HCT116 (cell line): ENCODE data around the gene DEFB114. TPM values are rescaled to one million over a fixed set of nuclear protein-coding genes. Genes with fewer than 3 reads are reported as not detected.

Experiments
- ATAC-seq: fragments of 200-7000 bp; cut with Tn5 transposase; 2 replicates; pipeline ENCODE4 v1.9.1; 2020; ENCODE audit warnings: mild to moderate bottlenecking, moderate library complexity
- BruUV-seq: library from RNA; stranded (reverse); fragments of 400-500 nt; replicated peaks from 2 replicates; lab custom pipeline; 2021; lab: Mats Ljungman, UMichigan
- CTCF ChIA-PET: fragments of 300-600 bp; sonication (Branson Sonifier 250); formaldehyde crosslinking; loops from one replicate; lab custom pipeline; 2021; ENCODE audit warnings: antibody characterized with exemption; lab: Charles Lee
- POLR2A ChIA-PET: fragments of 300-600, 350-600 bp; sonication (Branson Sonifier 250); formaldehyde crosslinking; loops from one replicate; lab custom pipeline; 2021; ENCODE audit warnings: antibody characterized with exemption; lab: Charles Lee
- RAD21 ChIA-PET, 2 experiments: fragments of 300-600 bp; sonication (Branson Sonifier 250); formaldehyde crosslinking; loops; one replicate each; lab custom pipeline; 2023; ENCODE audit warnings: low total read pairs in 2 of 2; ENCODE audit not compliant: uncharacterized antibody in 2 of 2, unreplicated experiment in 2 of 2, low non-redundant PET in 1 of 2; lab: Charles Lee
- DNase-seq: peaks from one replicate; pipeline ENCODE4 v3.0.0-alpha.2; 2010; ENCODE audit warnings: low read depth, low spot score
- H2AFZ ChIP-seq: fragments of 200-600 bp; shearing (Covaris generic), sonication (generic); 2 replicates; pipeline ENCODE4 v1.6.1; 2017; ENCODE audit warnings: low read depth, mixed run types, mixed read lengths, antibody characterized with exemption, low read length; ENCODE audit not compliant: poor library complexity, severe bottlenecking
- H3K27ac ChIP-seq: 2 replicates; pipeline ENCODE4 v1.5.1; 2012; ENCODE audit warnings: low read depth, low read length
- H3K27me3 ChIP-seq: fragments of 200-600 bp; sonication (generic); 2 replicates; pipeline ENCODE4 v1.6.1; 2016; ENCODE audit warnings: mixed run types, low read length, mixed read lengths; ENCODE audit not compliant: insufficient read depth
- H3K36me3 ChIP-seq, 2 experiments: fragments of 200-500 bp in 1 of 2; fragments of 200-600 bp in 1 of 2; sonication (Bioruptor generic) in 1 of 2; sonication (generic) in 1 of 2; 2 replicates each; pipeline versions ENCODE4 v1.5.1 to v1.6.1; 2014 to 2016; ENCODE audit warnings: low read length in 2 of 2, inconsistent platforms in 1 of 2, mixed read lengths in 1 of 2, mixed run types in 1 of 2; ENCODE audit not compliant: insufficient read depth in 2 of 2, control insufficient read depth in 1 of 2
- H3K4me1 ChIP-seq, 2 experiments: fragments of 200-600 bp in 1 of 2; sonication (generic) in 1 of 2; 2 replicates each; pipeline versions ENCODE4 v1.5.1 to v1.6.1; 2012 to 2017; ENCODE audit warnings: low read length in 2 of 2, inconsistent platforms in 1 of 2, mild to moderate bottlenecking in 1 of 2, mixed read lengths in 1 of 2, mixed run types in 1 of 2, moderate library complexity in 1 of 2; ENCODE audit not compliant: insufficient read depth in 2 of 2, control insufficient read depth in 1 of 2
- H3K4me2 ChIP-seq: fragments of 200-600 bp; sonication (generic); 2 replicates; pipeline ENCODE4 v1.6.1; 2017; ENCODE audit warnings: mixed run types, low read length, mixed read lengths
- H3K4me3 ChIP-seq, 2 experiments: fragments of 200-600 bp in 1 of 2; sonication (generic) in 1 of 2; replicated peaks in 1 of 2; 2 replicates each; pipeline ENCODE4 v1.5.1; 2011 to 2016; ENCODE audit warnings: low read length in 2 of 2, control low read depth in 1 of 2, low read depth in 1 of 2, mild to moderate bottlenecking in 1 of 2, mixed read lengths in 1 of 2, mixed run types in 1 of 2
- H3K79me2 ChIP-seq: fragments of 200-600 bp; sonication (generic); 2 replicates; pipeline ENCODE4 v1.6.1; 2017; ENCODE audit warnings: mild to moderate bottlenecking, mixed run types, low read length, moderate library complexity, mixed read lengths; ENCODE audit not compliant: insufficient read depth
- H3K9ac ChIP-seq: fragments of 200-600 bp; sonication (generic); 2 replicates; pipeline ENCODE4 v1.6.1; 2016; ENCODE audit warnings: low read length, mixed read lengths
- H3K9me2 ChIP-seq: fragments of 200-600 bp; sonication (generic), shearing (Covaris generic); 2 replicates; pipeline ENCODE4 v1.6.1; 2017; ENCODE audit warnings: mixed run types, mild to moderate bottlenecking, moderate library complexity; ENCODE audit not compliant: insufficient read depth
- H3K9me3 ChIP-seq, 2 experiments: fragments of 200-500 bp in 1 of 2; fragments of 200-600 bp in 1 of 2; sonication (Bioruptor generic) in 1 of 2; sonication (generic) in 1 of 2; 2 replicates each; pipeline ENCODE4 v1.6.1; 2014 to 2017; ENCODE audit warnings: low read length in 2 of 2, mixed read lengths in 2 of 2, inconsistent platforms in 1 of 2, low read depth in 1 of 2, mild to moderate bottlenecking in 1 of 2, mixed run types in 1 of 2, moderate library complexity in 1 of 2; ENCODE audit not compliant: control insufficient read depth in 1 of 2, insufficient read depth in 1 of 2
- H4K20me1 ChIP-seq: fragments of 200-600 bp; sonication (generic), shearing (Covaris generic); 2 replicates; pipeline ENCODE4 v1.6.1; 2017; ENCODE audit warnings: mixed run types, mild to moderate bottlenecking, moderate library complexity; ENCODE audit not compliant: insufficient read depth
- ATF3 ChIP-seq: IDR thresholded peaks from 2 replicates; pipeline ENCODE4 v1.6.1; 2012
- CEBPB ChIP-seq: IDR thresholded peaks from 2 replicates; pipeline ENCODE4 v1.6.1; 2012; ENCODE audit warnings: low read depth
- CTCF ChIP-seq, 3 experiments: fragments of 200-600 bp in 1 of 3; sonication (generic) in 1 of 3; IDR thresholded peaks in 2 of 3; conservative IDR thresholded peaks in 1 of 3; 2 replicates each; pipeline ENCODE4 v1.5.1; 2012 to 2017; ENCODE audit warnings: low read depth in 2 of 3, low read length in 2 of 3, antibody characterized with exemption in 1 of 3, borderline replicate concordance in 1 of 3, control low read depth in 1 of 3, mild to moderate bottlenecking in 1 of 3, mixed read lengths in 1 of 3, mixed run types in 1 of 3, moderate library complexity in 1 of 3; ENCODE audit not compliant: insufficient read depth in 1 of 3
- EGR1 ChIP-seq: IDR thresholded peaks from 2 replicates; pipeline ENCODE4 v1.6.1; 2012; ENCODE audit warnings: low read depth
- EZH2 ChIP-seq: fragments of 200-600 bp; sonication (generic); IDR thresholded peaks from 2 replicates; pipeline ENCODE4 v1.6.1; 2017; ENCODE audit warnings: antibody characterized with exemption, mixed run types
- JUND ChIP-seq: IDR thresholded peaks from 2 replicates; pipeline ENCODE4 v1.6.1; 2012
- POLR2A ChIP-seq: IDR thresholded peaks from 2 replicates; pipeline ENCODE4 v1.7.0; 2011; ENCODE audit warnings: borderline replicate concordance; ENCODE audit not compliant: insufficient read depth, insufficient read length; ENCODE audit errors: extremely low read depth
- POLR2AphosphoS5 ChIP-seq: IDR thresholded peaks from 2 replicates; pipeline ENCODE4 v1.6.1; 2011; ENCODE audit warnings: mild to moderate bottlenecking, low read depth, low read length, moderate library complexity
- SP1 ChIP-seq: IDR thresholded peaks from 2 replicates; pipeline ENCODE4 v1.6.1; 2012; ENCODE audit warnings: low read depth
- SRF ChIP-seq: IDR thresholded peaks from 2 replicates; pipeline ENCODE4 v1.6.1; 2012; ENCODE audit warnings: low read depth
- TCF7L2 ChIP-seq: IDR thresholded peaks from 2 replicates; pipeline ENCODE4 v1.7.0; 2011; ENCODE audit warnings: borderline replicate concordance, inconsistent platforms; ENCODE audit not compliant: insufficient read depth, insufficient read length; ENCODE audit errors: extremely low read depth
- ZBTB33 ChIP-seq: IDR thresholded peaks from 2 replicates; pipeline ENCODE4 v1.6.1; 2011; ENCODE audit warnings: mild to moderate bottlenecking, low read length, moderate library complexity; ENCODE audit not compliant: insufficient replicate concordance; ENCODE audit errors: extremely low read depth
- ZFX ChIP-seq: fragments of 450-650 bp; IDR thresholded peaks from 2 replicates; pipeline ENCODE4 v1.6.1; 2017
- intact Hi-C: fragments of 100-400 bp; cut with micrococcal nuclease; formaldehyde crosslinking; loops from 2 replicates; pipeline ENCODE4 v1.10.0; 2022
- total RNA-seq: library from RNA; stranded (reverse); gene quantifications from one replicate; pipeline ENCODE4 v1.2.1, GENCODE V29; 2021; ENCODE audit not compliant: unreplicated experiment

DEFB114 gene
- total RNA-seq, 1 experiment from 2014 or later = not detected

GRCh38 chr6:50003139-50003538, 39.2 kb upstream of the DEFB114 start:
- no peaks in the 10 kb centered on the region for H3K79me2 ChIP-seq
- no peaks in the 10 kb centered on the region for H4K20me1 ChIP-seq
- RAD21 ChIA-PET = no interaction called here
- no peaks in the 10 kb centered on the region for H3K9me3 ChIP-seq
- H3K27ac ChIP-seq = no peak overlapping the region
- H3K4me2 ChIP-seq = no peak overlapping the region
- CTCF ChIA-PET = no interaction called here
- H3K9me2 ChIP-seq = no peaks in the 10 kb centered on the region; the same call in 1 of the 2 replicates
- TF ChIP-seq EZH2 (no peak), POLR2A (no peak), POLR2AphosphoS5 (no peak), ATF3 (no peak), EGR1 (no peak), JUND (no peak), TCF7L2 (no peak), SRF (no peak)
- H2AFZ ChIP-seq = no peak overlapping the region
- no peak for DNase-seq
- intact Hi-C loops = no loop called here
- no peaks in the 10 kb centered on the region for H3K36me3 ChIP-seq
- H3K4me1 ChIP-seq = no peaks in the 10 kb centered on the region
- no peak overlapping the region for H3K4me3 ChIP-seq
- no TSS peak for BruUV-seq
- no peak for ATAC-seq
- POLR2A ChIA-PET = no interaction called here
- no peaks in the 10 kb centered on the region for H3K27me3 ChIP-seq
- no peak overlapping the region for H3K9ac ChIP-seq

- H3K4me1 ChIP-seq = no peaks in the 10 kb centered on the region
- H3K27me3 ChIP-seq = no peaks in the 10 kb centered on the region
- POLR2A ChIA-PET = no interaction called here
- H3K36me3 ChIP-seq = no peaks in the 10 kb centered on the region
- DNase-seq = no peak
- TF ChIP-seq ATF3 = no peak
- TF ChIP-seq ZFX = no peak
- TF ChIP-seq ZBTB33 = no peak
- no peak for TF ChIP-seq CTCF (IDR thresholded peaks at IDR 0.05 in 2 of 3, conservative IDR thresholded peaks at IDR 0.05 in 1 of 3; ENCODE audit: borderline replicate concordance in 1 of 3, insufficient read depth in 1 of 3, low read depth in 2 of 3, low read length in 2 of 3)
- TF ChIP-seq SRF = no peak
- no peak for TF ChIP-seq SP1
- no peak for TF ChIP-seq CEBPB
- TF ChIP-seq, all 23 proteins: peak for 0
- no TSS peak for BruUV-seq
- no peak overlapping the region for H3K4me2 ChIP-seq
- no peak overlapping the region for H3K9ac ChIP-seq
- H3K27ac ChIP-seq = no peak overlapping the region
- intact Hi-C loops = no loop called here
- no peaks in the 10 kb centered on the region for H3K9me3 ChIP-seq
- ATAC-seq = no peak
- H3K79me2 ChIP-seq = no peaks in the 10 kb centered on the region
- no peak overlapping the region for H3K4me3 ChIP-seq
- no peaks in the 10 kb centered on the region for H4K20me1 ChIP-seq
- ChIA-PET CTCF (no interaction called here), RAD21 (no interaction called here)
- no peak overlapping the region for H2AFZ ChIP-seq
- no peaks in the 10 kb centered on the region; the same call in none of the 2 replicates for H3K9me2 ChIP-seq
Observed at GRCh38 chr6:49995278-49995677, 31.3 kb upstream of the DEFB114 start.
